Putamen (tissue), 1 donor: Measurements from ENCODE around the gene OPALIN.
"Not testable (repeated sequence)": the region's sequence is repeated elsewhere in the genome, so short reads cannot be mapped to it uniquely, and the experiment has no call there.

Experiments
- DNase-seq: peaks from one replicate; pipeline ENCODE4 v3.0.0-alpha.2; 2016; ENCODE audit warnings: low spot score

The OPALIN gene

DNA sequence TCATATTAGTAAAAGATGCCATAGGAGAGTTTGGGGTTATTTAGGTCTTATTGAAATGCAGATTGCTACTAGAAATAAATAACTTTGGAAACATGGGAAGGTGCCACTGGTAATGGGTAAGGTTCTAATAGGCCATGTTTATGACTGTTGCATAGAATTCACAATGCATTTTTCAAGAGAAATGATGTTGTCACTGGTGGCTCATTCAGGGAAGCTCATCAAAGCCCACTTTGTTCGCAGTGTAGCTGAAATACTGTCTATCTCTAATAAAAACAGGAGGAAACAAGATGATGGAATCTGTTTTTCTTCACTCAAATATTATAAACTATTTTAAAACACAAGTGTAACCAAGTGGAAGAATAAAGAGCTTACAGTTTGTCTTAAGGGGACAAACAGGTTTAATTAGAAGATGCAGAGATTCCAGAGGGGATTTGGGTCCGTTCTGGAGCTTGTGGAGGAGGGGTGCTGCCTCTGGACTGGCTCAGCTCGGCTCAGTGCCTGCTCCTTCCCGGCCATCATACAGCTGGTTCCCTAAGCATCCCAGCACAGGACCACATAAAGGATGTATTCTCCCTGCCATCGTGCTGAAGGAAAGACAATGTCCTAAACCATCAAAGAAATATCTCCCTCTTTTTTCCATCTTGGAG is 20.4 kb downstream of the OPALIN start:
- peak; percentile 45 for DNase-seq

DNA sequence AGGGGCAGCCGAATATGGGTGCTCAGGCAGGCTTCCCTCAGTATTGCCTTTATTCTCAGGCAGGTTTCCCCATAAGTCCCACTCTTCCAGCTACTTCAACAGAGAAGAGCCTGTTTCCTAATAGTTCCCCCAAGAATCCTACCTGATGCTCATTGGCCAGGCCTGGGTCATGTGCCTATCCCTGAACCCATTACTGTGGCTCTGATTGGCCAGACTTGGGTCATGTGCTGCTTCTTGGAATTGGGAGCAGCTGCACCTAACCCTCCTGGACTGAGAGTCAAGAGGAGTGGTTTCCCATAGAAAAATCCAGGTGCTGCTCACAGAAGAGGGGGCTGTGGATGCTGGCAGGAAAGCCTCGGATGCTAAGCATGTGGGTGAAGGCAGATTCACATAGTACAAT is 21.7 kb downstream of the OPALIN start:
- no peak for DNase-seq

DNA sequence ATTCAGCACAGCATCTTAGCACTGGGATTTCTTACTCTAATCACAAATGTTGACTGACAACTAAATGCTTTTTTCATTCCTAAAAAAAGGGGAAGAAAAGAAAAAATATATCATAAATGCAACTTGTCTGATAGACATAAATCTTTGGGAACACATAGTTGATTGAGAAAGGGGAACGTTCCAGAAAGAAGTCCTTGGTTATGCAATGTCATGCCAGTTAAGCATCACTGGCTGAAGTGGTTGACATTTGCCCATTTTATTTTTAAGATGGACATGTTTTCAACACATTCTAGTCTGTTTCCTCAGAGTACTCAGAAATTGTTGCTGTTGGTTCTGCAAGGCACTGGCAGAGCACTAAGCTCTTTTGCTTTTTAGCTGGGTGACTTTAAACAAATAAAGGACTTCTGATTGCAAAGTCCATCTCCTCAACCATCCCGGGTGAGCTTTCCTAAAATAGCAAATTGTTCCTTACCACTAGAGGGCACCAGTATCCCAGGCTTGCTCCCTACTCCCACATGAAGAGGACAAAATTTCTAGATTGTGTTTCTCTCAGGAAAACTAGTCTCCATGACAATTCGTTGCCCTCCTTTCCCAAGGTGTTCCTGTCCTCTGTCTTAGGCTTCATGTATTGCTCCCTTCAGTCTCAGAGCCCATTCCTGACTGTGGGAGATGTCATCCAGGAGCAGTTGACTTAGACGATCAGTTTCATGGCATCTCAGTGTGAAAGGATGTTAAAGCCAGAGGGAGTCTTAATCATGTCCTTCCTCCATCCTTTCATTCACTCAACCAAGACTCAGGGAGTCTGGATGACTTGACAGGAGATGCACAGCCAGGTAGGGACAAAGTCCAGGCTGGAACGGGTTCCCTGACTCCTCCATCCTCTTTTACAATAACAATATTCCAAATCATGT is 23.9 kb downstream of the OPALIN start:
- peak; percentile 65 for DNase-seq

DNA sequence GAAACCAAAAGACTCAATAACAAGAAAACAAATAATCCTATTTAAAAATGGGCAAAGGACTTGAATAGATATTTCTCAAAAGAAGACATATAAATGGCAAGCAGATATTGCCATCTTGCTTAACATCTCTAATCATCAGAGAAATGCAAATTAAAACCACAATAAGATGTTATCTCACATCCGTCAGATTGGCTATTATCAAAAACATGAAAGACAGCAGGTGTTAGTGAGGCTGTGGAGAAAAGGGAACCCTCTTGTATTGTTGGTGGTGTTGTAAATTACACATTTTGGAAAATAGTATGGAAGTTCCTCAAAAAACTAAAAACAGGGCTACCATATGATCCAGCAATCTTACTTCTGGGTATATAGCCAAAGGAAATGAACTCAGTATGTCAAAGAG is 25.7 kb downstream of the OPALIN start:
- DNase-seq: no peak

DNA sequence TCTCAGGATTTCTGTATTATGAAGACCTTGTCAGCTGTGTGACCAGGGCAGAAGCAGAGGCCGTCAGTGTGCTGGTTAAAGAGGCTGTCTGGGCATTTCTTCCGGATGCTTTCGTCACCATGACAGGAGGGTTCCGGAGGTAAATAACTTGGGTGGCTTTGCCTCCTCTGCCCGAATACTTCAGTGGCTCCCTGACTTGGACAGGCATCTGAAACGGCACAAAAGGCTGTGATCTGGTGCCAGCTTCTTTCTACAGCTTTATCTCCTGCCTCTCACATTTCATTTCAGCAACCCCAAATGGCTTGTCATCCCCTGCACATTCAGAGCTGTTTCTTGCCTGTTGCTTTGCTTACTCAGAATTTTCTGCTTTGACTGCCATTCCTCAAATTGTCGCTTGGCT is 31.3 kb downstream of the OPALIN start:
- DNase-seq: no peak

DNA sequence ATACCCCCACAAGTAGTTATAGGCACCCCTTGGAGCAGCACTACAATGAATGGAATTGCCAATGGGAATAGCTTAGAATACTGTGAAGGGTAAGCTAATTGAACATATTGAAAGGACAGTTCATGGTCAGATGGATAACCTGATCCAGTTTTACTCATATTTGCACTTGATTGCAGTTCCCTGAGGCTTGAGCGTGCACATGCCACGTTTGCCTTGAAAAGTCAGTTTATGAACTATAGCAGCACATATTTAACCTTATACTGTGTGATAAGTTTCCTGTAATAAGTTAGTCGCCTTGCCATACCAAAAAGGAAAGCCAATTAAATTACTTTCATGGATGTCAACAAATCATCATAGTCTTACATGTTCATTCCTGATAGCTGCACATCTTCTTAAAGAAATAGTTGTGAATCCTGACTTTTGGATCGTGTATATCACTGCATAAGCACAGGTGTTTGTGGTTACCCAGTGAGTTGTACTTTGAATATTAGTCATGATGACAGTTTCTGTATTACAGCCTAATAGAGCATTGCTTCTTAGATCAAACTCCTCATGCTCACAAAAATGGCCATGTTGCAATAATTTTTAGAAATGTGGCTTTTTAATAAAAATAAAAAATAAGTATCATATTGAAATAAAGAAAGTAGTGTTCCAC is 33.0 kb downstream of the OPALIN start:
- no peak for DNase-seq

DNA sequence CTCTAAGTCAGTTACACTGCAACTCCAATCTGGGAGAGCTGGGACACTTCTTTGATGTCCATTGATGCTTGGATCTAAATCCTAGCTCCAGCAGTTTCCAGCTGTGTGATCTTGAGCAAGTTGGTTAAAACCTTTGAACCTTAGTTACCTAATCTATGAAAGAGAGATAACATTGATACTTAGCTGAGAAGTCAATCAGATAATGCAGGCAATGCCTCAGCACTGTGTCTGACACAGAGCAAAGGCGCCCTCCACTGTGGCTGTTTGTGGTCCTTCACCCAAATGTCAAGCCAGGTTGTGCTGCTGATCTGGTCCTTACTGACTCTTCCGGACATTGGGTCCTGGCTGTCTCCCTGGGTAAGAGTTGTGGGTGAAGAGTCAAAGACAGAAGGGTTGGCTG is 34.4 kb downstream of the OPALIN start:
- no peak for DNase-seq

DNA sequence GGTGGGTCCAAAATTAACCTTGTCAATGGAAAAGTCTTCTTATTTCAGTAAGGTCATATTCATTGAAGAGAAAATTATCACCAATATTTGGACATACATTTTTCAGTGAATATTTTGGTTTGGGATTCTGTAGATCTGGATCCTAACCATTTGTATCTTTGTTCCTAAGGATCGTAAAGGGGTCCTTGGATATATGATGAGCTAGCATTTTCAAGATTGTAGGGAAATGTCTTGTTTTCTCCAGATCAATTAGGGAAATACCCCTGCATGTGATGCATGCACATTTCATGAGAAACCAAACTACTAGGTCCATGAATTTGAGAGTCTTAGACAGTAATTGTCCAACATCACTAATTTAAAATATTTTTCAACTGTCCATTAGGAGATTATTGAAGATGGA is 36.5 kb downstream of the OPALIN start:
- DNase-seq: no peak

DNA sequence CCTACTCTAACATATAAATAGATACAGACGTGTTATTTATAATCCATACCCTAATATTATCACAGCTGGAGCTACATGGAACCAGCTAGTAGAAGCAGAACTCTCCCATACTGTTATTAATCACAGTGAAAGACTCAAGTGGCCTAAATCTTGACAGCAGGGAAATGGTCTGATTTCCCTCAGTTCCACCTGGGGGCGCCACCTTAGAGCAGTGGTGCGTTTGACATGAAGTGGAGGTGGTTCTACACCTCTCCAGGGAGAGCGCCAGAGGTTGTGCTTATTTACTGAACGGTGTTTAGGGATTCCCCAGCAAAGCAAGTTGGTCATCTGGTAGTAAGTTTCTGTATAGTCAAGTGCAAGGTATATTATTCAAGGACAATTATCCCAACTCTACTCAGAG is 37.0 kb downstream of the OPALIN start:
- DNase-seq: no peak

DNA sequence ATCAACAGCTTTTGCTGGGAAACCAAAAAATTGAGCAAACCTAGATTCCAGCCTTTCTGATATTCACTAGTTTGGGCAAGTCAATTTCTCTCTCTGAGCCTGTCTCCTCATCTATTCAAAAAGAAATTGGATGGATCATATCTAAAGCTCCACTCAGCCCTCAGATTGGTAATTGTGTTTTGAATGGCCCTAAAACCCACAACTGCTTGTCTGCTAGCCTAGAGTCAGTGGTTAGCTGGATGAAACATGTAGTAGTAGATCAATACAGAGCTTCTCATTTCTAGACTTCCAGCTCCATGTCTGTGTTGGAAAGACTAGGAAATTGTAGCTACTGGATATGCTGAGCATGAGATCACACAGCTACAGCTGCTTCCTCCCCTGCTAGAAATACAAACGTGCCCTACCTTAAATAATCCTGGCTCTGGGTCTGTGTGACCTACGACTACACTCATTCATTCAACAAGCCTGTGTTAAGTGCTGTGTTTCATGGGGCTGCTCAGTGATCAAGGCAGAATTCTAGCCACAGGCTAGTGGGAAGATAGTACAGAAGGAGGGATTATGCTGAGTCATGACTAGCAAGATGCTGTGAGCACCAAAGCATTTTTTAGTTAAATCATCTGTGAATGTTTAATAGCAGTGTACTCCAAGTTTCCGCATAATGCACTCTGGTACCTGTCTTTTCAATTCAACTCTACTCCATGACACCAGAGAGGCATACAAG is 38.9 kb downstream of the OPALIN start:
- no peak for DNase-seq

DNA sequence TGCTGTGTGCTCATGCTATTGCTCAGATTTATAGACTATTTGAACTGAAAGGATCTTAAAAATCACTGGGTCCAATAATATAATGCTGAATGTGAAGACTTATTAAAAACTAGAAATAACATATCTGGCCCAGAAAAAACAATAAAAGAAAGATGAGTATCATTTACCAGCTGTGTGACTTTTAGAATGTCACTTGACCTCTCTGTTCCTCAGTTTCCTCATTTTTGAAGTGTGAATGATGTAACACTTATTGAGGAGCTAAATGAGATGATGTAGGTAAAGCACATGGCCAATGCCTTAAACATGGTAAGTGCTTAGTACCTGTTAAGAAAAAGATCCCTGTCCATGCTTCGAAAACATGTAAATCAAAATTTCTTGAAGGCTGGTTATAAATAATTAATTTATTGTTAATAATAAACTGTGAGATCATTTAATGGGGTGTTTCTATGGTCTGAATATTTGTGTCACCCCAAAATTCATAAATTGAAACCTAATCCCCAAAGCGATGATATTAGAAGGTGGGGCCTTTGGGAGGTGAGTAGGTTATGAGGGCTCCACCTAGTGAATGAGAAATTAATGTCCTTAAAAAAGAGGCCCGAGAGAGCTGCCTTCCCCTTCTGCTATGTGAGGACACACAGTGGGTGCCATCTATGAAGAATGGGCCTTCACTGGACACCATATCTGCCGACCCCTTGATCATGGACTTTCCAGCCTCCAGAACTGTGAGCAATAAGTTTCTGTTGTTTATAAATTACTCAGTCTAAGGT is 41.6 kb downstream of the OPALIN start:
- no peak for DNase-seq

DNA sequence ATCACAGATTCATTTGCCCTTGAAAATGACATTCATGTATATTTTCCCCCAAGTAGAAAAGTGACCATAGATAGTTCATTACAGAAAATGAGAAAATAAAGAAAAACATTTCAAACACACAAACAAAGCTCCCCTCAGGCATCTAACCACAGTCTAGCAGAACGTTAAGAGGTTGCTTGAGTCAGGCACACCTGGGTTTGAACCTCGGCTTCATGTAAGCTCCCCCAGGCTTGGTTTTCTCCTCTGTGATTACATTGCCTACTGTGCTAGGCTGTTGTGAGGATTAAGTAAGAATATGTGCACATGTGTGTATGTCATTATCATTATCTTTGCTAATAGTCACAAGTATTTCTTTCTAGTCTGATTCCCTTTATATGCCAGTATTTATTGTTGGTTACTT is 45.5 kb downstream of the OPALIN start:
- no peak for DNase-seq

DNA sequence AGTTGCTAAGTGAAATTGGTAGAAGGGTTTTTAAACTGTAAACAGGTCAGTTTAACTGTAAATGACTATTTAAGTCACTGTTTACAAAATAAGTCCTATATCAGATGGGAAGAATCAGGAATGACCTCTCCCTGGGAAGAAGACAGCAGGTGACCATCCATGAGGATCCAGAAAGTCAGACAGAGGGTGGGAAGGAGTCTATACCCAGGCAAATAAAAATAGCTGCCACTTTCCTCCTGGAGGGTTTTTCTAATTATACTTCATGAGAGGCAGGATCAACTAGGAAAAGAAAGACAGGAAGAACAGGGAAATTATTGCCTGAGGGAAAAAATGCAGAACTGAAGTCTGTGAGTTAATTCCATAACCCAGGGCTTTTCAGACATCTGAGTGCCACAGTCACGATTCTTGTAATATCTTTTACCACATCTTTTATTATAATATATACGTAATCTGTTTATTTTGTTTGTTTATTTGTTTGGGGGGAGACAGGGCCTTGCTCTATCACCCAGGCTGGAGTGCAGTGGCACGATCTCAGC is 47.6 kb downstream of the OPALIN start:
- DNase-seq: no peak

DNA sequence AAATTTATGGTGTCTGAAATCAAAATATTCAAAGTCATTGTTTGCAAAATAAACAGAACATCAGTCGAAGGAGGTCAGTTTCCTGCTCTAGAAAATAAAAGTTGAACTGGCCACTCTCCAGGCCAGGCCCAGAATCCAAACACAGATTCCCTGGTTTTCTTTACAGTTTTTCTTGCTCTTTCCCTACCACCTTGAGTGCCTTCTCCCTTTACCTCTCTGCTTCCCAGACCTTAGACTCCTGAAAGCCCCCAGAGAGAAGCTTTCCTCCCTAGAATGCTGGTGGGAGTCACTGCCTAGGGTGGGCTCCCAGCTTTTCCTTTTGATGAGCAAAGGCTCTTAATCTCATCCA is 48.5 kb downstream of the OPALIN start:
- no peak for DNase-seq

DNA sequence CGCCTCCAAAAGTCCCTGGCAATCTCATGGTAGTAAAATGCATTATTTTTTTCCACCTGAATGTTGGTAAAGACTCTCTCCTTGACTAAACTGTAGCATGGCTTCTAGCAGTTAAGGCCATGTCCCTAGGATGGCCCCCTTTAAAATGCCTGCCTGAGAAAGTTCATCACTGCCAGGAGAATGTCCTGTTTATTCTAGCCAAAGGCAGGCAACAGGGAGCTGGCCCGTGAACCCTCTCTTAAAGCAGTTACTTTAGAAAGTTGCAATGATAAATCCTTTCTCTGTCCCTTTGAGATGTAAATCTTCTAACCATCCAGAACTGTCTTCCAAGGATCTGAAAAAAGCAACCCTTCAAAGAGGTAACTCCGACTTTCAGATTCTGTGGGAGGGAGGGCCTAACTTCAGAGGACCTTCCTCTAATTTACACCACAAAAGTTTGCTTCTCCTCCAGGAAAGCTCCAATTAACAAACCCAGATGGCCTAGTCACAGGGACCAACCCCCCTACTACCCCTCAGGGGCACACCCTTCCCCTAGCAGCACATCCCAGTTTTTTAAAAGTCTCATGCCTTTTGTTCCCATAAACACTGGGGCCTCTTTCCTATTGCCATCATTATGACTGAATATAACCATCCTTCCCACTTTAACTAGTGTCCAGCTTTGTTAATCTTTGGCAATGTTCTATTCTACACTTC is 49.0 kb downstream of the OPALIN start:
- no peak for DNase-seq

DNA sequence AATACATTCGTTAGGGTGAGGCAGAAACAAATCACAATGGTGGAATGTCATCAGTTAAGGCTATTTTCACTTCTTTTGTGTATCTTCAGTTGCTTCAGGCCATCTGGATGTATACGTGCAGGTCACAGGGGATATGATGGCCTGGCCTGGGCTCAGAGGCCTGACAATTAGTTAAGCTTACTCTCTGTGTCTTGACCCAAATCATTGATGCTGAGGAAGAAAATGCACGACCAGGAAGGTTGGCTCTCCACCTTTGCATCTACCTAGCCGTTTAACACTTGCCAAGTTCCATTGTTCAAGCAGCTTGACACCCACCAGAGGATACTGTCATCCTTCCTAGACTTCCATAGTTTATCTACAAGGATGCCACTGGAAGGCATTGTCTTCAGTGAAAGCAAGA is 49.9 kb downstream of the OPALIN start:
- not testable (repeated sequence) for DNase-seq

DNA sequence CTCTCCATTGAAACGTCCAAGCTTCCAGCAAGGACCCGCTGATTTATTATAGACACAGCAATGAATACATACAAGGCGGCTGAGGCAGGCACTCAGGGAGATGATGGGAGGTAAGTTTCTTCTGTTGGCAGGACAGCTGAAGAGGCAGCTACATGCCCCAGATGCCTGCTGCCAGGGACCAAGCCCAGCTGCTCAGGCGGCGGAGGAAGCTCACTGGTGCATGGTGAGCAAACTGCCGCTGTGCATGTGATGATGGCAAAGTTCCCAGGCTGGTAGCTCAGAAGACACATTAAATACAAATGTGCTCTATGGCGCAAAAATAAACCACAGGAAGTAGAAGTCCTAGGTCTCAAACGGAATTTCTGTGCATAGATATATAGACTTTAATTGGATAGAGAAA is 52.3 kb downstream of the OPALIN start:
- DNase-seq: peak; percentile 15

DNA sequence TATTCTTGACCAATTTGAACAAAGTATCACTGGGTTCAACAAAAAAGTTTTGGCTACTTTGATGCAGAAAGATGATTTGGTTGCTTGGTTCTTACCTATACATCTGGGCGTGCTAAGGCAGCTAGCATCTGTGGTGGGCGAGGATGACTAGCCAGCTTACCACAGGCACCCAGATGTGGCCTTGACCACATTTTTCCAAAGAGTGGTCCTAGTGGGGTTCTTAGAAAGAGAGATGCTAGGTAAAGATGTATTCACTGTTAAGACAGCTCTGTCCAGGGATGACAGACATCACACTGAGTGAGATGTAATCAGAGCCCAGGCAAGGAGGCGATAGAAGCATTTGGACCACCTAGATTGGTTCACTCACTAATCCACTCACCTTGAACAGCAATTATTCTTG is 53.8 kb downstream of the OPALIN start:
- DNase-seq: no peak

DNA sequence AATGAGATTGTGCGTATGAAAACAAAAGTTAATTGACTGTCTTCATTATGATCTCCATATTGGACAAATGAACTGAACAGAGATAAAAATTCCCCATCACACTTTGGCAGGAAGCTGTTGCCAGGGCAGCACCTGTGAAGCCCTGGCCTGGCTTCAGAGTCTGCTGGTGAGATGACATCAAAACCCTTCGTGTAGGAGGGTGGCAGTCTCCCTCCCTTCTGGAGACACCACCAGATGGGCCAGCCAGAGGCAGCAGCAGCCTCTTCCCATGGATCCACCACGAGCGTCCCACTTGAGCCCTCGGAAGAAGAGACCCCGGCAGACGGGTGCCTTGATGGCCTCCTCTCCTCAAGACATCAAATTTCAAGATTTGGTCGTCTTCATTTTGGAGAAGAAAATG is 54.6 kb downstream of the OPALIN start, which contains the start of gene DNTT:
TSS of gene DNTT (plus strand) at position 205 of the 400 bp plus-strand sequence. CDS start at position 269, 64 bp downstream.
- no peak for DNase-seq

DNA sequence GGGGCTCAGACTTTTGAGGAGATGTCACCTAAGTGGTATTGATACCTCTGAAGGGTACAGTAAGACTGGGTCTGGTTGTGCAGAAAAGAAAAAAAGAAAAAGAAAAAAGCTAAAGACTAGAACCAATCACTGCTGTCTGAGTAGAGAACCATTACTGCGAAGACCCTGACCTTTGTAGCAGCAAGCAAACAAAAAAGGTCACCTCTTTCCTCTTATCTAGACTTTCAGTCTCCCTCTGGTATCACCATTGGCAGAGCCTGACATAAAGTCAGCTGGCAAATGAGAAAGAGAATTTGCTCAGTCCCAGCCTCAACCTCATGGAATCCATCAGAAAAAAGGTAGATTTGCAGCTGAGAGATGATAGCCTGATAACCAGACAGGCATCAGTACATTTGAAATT is 57.2 kb downstream of the OPALIN start:
- DNase-seq: no peak

DNA sequence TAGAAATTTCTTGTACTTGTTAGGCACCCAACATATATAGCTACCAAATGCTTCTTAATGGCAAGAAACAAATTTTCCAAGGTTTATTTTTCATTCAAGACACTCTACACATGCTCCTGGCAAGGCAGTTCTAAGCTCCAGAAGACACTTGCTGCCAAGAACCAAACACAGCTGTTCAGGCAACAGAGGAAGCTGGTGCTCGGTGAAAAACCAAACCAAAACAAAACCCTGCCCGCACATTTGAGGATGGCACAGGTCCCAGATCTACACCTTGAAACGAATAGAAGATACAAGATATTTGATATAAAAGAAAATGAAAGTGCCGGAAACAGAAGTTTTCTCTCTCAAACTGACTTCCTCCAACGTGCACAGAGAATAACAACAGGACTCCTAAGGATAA is 59.4 kb downstream of the OPALIN start:
- no peak for DNase-seq
